Bladder microvascular endothelial cell (primary cell): ENCODE data around the gene RIN3. TPM values are rescaled to one million over a fixed set of nuclear protein-coding genes. Genes with fewer than 3 reads are reported as not detected.

Source experiments
- total RNA-seq: library from RNA; depleted of rRNA; stranded (reverse); fragments of >200 nt; gene quantifications from 2 replicates; pipeline ENCODE4 v1.2.3, GENCODE V29; 2014

RIN3 gene, protein sequence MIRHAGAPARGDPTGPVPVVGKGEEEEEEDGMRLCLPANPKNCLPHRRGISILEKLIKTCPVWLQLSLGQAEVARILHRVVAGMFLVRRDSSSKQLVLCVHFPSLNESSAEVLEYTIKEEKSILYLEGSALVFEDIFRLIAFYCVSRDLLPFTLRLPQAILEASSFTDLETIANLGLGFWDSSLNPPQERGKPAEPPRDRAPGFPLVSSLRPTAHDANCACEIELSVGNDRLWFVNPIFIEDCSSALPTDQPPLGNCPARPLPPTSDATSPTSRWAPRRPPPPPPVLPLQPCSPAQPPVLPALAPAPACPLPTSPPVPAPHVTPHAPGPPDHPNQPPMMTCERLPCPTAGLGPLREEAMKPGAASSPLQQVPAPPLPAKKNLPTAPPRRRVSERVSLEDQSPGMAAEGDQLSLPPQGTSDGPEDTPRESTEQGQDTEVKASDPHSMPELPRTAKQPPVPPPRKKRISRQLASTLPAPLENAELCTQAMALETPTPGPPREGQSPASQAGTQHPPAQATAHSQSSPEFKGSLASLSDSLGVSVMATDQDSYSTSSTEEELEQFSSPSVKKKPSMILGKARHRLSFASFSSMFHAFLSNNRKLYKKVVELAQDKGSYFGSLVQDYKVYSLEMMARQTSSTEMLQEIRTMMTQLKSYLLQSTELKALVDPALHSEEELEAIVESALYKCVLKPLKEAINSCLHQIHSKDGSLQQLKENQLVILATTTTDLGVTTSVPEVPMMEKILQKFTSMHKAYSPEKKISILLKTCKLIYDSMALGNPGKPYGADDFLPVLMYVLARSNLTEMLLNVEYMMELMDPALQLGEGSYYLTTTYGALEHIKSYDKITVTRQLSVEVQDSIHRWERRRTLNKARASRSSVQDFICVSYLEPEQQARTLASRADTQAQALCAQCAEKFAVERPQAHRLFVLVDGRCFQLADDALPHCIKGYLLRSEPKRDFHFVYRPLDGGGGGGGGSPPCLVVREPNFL
- 4.5 and 11.3 TPM in 2 replicates for total RNA-seq

DNA sequence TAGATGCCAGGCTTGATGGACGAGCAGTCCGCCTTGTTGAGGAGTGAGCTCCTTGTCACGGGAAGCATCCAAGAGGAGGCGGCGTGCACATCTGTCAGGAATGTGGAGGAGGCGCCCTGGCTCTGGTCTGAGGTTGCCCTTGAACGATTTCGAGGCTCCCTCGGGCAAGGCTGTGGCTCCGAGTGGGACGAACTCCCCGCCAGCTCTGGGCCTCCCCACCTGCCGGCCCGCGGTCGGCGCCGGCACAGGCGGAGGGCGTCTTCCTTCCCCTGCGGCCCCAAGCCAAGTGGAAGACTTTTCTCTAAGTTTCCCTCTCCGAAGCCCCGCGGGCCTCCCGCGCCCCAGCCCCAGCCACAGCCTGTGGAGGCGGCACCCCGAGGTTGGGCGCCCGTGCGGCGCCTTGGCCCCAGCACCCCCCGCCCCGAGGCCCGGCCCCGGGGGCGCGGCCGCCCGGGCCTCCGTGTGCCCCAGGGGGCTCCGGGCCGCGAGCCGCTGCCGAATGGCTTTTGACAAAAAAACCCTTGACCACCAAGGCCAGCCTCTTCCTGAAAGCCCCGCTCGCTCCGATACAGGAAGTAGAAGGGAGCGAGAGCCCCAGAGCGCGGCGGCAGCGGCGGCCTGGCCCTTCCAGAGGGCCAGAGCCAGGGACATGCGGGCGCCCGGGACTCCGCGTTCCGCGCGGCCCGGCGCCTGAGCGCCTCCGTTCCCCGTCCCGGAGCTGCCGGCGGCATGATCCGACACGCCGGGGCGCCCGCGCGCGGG lies at the start of gene RIN3:
TSS of gene RIN3 (plus strand) at position 578 of the 762 bp plus-strand sequence. CDS start at position 730, 152 bp downstream.

Other genes starting within 250 kb of the RIN3 start
- under 0.01 and 0.06 TPM in 2 replicates for gene SLC24A4, start 190.6 kb upstream of the RIN3 start, total RNA-seq
- 51.0 and 75.7 TPM in 2 replicates for gene LGMN, start 234.8 kb downstream of the RIN3 start, total RNA-seq